C1 segment of cervical spinal cord (tissue), 14 donors: ENCODE results near the gene ELP2.
"Not testable (repeated sequence)": the region's sequence is repeated elsewhere in the genome, so short reads cannot be mapped to it uniquely, and the experiment has no call there.

Source experiments
- DNase-seq, 14 donors: peaks; one replicate each; lab custom pipeline; 2025; lab: John Stamatoyannopoulos, UW

ELP2 gene

GRCh38 chr18:36158266-36158867, 28.7 kb downstream of the ELP2 start:
- DNase-seq = no peak

GRCh38 chr18:36160959-36161371, 31.3 kb downstream of the ELP2 start:
- DNase-seq = no peak

GRCh38 chr18:36162981-36163380, 33.3 kb downstream of the ELP2 start:
- DNase-seq = no peak

GRCh38 chr18:36167692-36168218, 38.1 kb downstream of the ELP2 start:
- no peak for DNase-seq

- DNase-seq = not testable (repeated sequence)
Observed at GRCh38 chr18:36168296-36168695, 38.6 kb downstream of the ELP2 start.

- DNase-seq = no peak
Observed at GRCh38 chr18:36169938-36170337, 40.2 kb downstream of the ELP2 start.

- no peak for DNase-seq
Observed at GRCh38 chr18:36175481-36175880, 45.8 kb downstream of the ELP2 start.

- DNase-seq = no peak
Observed at GRCh38 chr18:36176177-36176584, 46.5 kb downstream of the ELP2 start.

- no peak for DNase-seq
Observed at GRCh38 chr18:36176711-36177110, 47.0 kb downstream of the ELP2 start.

- DNase-seq = no peak
Observed at GRCh38 chr18:36177913-36178312, 48.2 kb downstream of the ELP2 start.

GRCh38 chr18:36179562-36180355, 50.1 kb downstream of the ELP2 start:
- peak in 6 of 14 donors; percentile 4 to 37 (median 8) for DNase-seq

- no peak for DNase-seq
Observed at GRCh38 chr18:36181441-36181840, 51.7 kb downstream of the ELP2 start.

GRCh38 chr18:36181898-36182506, 52.3 kb downstream of the ELP2 start:
- no peak for DNase-seq

- no peak for DNase-seq
Observed at GRCh38 chr18:36183033-36183432, 53.3 kb downstream of the ELP2 start.

- DNase-seq = no peak
Observed at GRCh38 chr18:36183987-36184386, 54.3 kb downstream of the ELP2 start.

- DNase-seq = no peak
Observed at GRCh38 chr18:36185157-36185556, 55.5 kb downstream of the ELP2 start.

GRCh38 chr18:36185901-36186460, 56.3 kb downstream of the ELP2 start:
- DNase-seq = no peak

GRCh38 chr18:36186461-36187192, 56.9 kb downstream of the ELP2 start:
- DNase-seq = peak in 1 of 14 donors; percentile 6

- DNase-seq = peak in 8 of 14 donors; percentile 5 to 40 (median 18)
Observed at GRCh38 chr18:36187193-36187825, 57.6 kb downstream of the ELP2 start, which contains the start of gene MOCOS. Gene MOCOS (plus strand): TSS chr18:36187497. CDS start chr18:36187540, 43 bp downstream.

- no peak for DNase-seq
Observed at GRCh38 chr18:36187826-36188721, 58.4 kb downstream of the ELP2 start.
